Measurements from ENCODE around the gene SPEM3. TPM values are rescaled to one million over a fixed set of nuclear protein-coding genes. Genes with fewer than 3 reads are reported as not detected.

SPEM3 gene
- total and polyA plus RNA-seq, 10 of the 15 experiments (the other 5 are each of a cell fraction or from before 2014, with no cell fraction given) = not detected

- TF ChIP-seq, protein P1, sequence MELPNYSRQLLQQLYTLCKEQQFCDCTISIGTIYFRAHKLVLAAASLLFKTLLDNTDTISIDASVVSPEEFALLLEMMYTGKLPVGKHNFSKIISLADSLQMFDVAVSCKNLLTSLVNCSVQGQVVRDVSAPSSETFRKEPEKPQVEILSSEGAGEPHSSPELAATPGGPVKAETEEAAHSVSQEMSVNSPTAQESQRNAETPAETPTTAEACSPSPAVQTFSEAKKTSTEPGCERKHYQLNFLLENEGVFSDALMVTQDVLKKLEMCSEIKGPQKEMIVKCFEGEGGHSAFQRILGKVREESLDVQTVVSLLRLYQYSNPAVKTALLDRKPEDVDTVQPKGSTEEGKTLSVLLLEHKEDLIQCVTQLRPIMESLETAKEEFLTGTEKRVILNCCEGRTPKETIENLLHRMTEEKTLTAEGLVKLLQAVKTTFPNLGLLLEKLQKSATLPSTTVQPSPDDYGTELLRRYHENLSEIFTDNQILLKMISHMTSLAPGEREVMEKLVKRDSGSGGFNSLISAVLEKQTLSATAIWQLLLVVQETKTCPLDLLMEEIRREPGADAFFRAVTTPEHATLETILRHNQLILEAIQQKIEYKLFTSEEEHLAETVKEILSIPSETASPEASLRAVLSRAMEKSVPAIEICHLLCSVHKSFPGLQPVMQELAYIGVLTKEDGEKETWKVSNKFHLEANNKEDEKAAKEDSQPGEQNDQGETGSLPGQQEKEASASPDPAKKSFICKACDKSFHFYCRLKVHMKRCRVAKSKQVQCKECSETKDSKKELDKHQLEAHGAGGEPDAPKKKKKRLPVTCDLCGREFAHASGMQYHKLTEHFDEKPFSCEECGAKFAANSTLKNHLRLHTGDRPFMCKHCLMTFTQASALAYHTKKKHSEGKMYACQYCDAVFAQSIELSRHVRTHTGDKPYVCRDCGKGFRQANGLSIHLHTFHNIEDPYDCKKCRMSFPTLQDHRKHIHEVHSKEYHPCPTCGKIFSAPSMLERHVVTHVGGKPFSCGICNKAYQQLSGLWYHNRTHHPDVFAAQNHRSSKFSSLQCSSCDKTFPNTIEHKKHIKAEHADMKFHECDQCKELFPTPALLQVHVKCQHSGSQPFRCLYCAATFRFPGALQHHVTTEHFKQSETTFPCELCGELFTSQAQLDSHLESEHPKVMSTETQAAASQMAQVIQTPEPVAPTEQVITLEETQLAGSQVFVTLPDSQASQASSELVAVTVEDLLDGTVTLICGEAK (IDR thresholded peaks at IDR 0.05; ENCODE audit: borderline replicate concordance) = no peak
- TF ChIP-seq, protein P2, sequence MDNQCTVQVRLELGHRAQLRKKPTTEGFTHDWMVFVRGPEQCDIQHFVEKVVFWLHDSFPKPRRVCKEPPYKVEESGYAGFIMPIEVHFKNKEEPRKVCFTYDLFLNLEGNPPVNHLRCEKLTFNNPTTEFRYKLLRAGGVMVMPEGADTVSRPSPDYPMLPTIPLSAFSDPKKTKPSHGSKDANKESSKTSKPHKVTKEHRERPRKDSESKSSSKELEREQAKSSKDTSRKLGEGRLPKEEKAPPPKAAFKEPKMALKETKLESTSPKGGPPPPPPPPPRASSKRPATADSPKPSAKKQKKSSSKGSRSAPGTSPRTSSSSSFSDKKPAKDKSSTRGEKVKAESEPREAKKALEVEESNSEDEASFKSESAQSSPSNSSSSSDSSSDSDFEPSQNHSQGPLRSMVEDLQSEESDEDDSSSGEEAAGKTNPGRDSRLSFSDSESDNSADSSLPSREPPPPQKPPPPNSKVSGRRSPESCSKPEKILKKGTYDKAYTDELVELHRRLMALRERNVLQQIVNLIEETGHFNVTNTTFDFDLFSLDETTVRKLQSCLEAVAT (IDR thresholded peaks at IDR 0.05) = no peak
- TF ChIP-seq MTA3 (IDR thresholded peaks at IDR 0.05; ENCODE audit: borderline replicate concordance, low read length) (no peak), IRF4 (IDR thresholded peaks at IDR 0.05; ENCODE audit: low read depth, low read length) (no peak), ZZZ3 (IDR thresholded peaks at IDR 0.05; ENCODE audit: control insufficient read depth, insufficient read length, low read depth) (no peak)
- TF ChIP-seq, protein P3, sequence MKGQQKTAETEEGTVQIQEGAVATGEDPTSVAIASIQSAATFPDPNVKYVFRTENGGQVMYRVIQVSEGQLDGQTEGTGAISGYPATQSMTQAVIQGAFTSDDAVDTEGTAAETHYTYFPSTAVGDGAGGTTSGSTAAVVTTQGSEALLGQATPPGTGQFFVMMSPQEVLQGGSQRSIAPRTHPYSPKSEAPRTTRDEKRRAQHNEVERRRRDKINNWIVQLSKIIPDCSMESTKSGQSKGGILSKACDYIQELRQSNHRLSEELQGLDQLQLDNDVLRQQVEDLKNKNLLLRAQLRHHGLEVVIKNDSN (IDR thresholded peaks at IDR 0.05; ENCODE audit: borderline replicate concordance, extremely low read length, insufficient read depth, low read depth, low read length) = no peak
Measured at GRCh38 chr17:7383371-7383741, 45.3 kb upstream of the SPEM3 start (continued).

All from GM12878 (cell line).